ENCODE measurements around the gene SLC8A1. TPM values are rescaled to one million over a fixed set of nuclear protein-coding genes. Genes with fewer than 3 reads are reported as not detected.

SLC8A1 gene
- total RNA-seq, 1 donor from 2014 or later = 1.9 TPM

DNA sequence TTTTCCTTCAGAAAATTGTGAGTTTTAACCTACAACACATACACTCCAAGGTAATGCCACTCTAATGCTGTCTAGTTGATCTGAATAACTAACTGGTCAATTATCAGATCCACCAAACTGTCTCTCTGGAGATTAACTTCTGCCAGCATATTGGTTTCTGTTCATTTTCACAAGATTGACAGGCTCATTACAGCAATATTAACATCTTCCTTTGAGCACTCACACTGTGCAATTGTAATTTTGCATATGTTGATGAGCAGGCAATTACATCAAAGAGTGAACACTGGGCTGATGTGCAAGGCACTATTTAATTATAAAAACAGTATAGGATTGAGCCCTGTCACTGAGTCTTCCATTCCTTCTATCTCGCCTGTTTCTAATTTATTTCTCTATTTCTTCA, 197.3 kb downstream of the SLC8A1 start:
- peaks cover 2% of the 10 kb centered on the region for H3K9me3 Mint-ChIP-seq (ENCODE audit: unreplicated experiment)
- no peaks in the 10 kb centered on the region for H3K27me3 Mint-ChIP-seq (ENCODE audit: unreplicated experiment)
- DNase-seq = no peak
- no peak overlapping the region for H3K27ac Mint-ChIP-seq (ENCODE audit: unreplicated experiment)
- H3K36me3 Mint-ChIP-seq (ENCODE audit: unreplicated experiment) = no peaks in the 10 kb centered on the region
- H3K4me1 Mint-ChIP-seq (ENCODE audit: low read depth, unreplicated experiment) = peaks cover 21% of the 10 kb centered on the region
- TF ChIP-seq, protein P1, sequence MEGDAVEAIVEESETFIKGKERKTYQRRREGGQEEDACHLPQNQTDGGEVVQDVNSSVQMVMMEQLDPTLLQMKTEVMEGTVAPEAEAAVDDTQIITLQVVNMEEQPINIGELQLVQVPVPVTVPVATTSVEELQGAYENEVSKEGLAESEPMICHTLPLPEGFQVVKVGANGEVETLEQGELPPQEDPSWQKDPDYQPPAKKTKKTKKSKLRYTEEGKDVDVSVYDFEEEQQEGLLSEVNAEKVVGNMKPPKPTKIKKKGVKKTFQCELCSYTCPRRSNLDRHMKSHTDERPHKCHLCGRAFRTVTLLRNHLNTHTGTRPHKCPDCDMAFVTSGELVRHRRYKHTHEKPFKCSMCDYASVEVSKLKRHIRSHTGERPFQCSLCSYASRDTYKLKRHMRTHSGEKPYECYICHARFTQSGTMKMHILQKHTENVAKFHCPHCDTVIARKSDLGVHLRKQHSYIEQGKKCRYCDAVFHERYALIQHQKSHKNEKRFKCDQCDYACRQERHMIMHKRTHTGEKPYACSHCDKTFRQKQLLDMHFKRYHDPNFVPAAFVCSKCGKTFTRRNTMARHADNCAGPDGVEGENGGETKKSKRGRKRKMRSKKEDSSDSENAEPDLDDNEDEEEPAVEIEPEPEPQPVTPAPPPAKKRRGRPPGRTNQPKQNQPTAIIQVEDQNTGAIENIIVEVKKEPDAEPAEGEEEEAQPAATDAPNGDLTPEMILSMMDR (IDR thresholded peaks at IDR 0.05; ENCODE audit: partially characterized antibody, unreplicated experiment) = no peak
- peak overlapping the region; percentile 31 for H3K4me3 Mint-ChIP-seq (ENCODE audit: unreplicated experiment)

GRCh38 chr2:40251137-40251536, 200.8 kb downstream of the SLC8A1 start:
- H3K36me3 Mint-ChIP-seq (ENCODE audit: unreplicated experiment) = no peaks in the 10 kb centered on the region
- peaks cover 10% of the 10 kb centered on the region for H3K4me1 Mint-ChIP-seq (ENCODE audit: low read depth, unreplicated experiment)
- no peaks in the 10 kb centered on the region for H3K27me3 Mint-ChIP-seq (ENCODE audit: unreplicated experiment)
- H3K27ac Mint-ChIP-seq (ENCODE audit: unreplicated experiment) = no peak overlapping the region
- H3K4me3 Mint-ChIP-seq (ENCODE audit: unreplicated experiment) = no peak overlapping the region
- H3K9me3 Mint-ChIP-seq (ENCODE audit: unreplicated experiment) = peaks cover 2% of the 10 kb centered on the region
- no peak for DNase-seq
- TF ChIP-seq, protein P1 (IDR thresholded peaks at IDR 0.05; ENCODE audit: partially characterized antibody, unreplicated experiment) = no peak

GRCh38 chr2:40249577-40249976, 202.3 kb downstream of the SLC8A1 start:
- H3K4me1 Mint-ChIP-seq (ENCODE audit: low read depth, unreplicated experiment) = peaks cover 2% of the 10 kb centered on the region
- no peaks in the 10 kb centered on the region for H3K27me3 Mint-ChIP-seq (ENCODE audit: unreplicated experiment)
- no peaks in the 10 kb centered on the region for H3K36me3 Mint-ChIP-seq (ENCODE audit: unreplicated experiment)
- H3K9me3 Mint-ChIP-seq (ENCODE audit: unreplicated experiment) = no peaks in the 10 kb centered on the region
- H3K4me3 Mint-ChIP-seq (ENCODE audit: unreplicated experiment) = no peak overlapping the region
- TF ChIP-seq, protein P1 (IDR thresholded peaks at IDR 0.05; ENCODE audit: partially characterized antibody, unreplicated experiment) = no peak
- no peak for DNase-seq
- H3K27ac Mint-ChIP-seq (ENCODE audit: unreplicated experiment) = no peak overlapping the region

DNA sequence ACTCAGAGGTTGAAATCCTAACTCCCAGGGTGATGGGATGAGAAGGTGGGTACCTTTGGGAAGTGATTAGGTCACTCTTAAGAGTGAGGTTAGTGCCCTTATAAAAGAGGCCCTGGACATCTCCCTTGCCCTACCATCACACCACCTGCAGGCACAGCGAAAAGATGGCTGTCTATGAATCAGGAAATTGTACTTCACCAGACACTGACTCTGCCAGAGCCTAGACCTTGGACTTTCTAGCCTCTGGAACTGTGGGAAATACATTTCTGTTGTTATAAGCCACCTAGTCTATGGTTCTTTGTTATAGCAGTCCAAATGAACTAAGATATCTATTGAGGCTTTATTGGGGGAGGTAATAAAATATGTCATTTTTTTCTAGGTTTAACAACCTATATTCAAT, 203.6 kb downstream of the SLC8A1 start:
- Mint-ChIP-seq H3K4me3 (ENCODE audit: unreplicated experiment) (no peak overlapping the region), H3K4me1 (ENCODE audit: low read depth, unreplicated experiment) (peaks cover 2% of the 10 kb centered on the region), H3K27me3 (ENCODE audit: unreplicated experiment) (no peaks in the 10 kb centered on the region), H3K9me3 (ENCODE audit: unreplicated experiment) (no peaks in the 10 kb centered on the region), H3K27ac (ENCODE audit: unreplicated experiment) (no peak overlapping the region), H3K36me3 (ENCODE audit: unreplicated experiment) (no peaks in the 10 kb centered on the region)
- TF ChIP-seq, protein P1 (IDR thresholded peaks at IDR 0.05; ENCODE audit: partially characterized antibody, unreplicated experiment) = no peak
- no peak for DNase-seq

- peak; percentile 55 for DNase-seq
- Mint-ChIP-seq H3K27me3 (ENCODE audit: unreplicated experiment) (no peaks in the 10 kb centered on the region), H3K27ac (ENCODE audit: unreplicated experiment) (no peak overlapping the region), H3K4me1 (ENCODE audit: low read depth, unreplicated experiment) (no peaks in the 10 kb centered on the region), H3K36me3 (ENCODE audit: unreplicated experiment) (no peaks in the 10 kb centered on the region), H3K4me3 (ENCODE audit: unreplicated experiment) (no peak overlapping the region), H3K9me3 (ENCODE audit: unreplicated experiment) (no peaks in the 10 kb centered on the region)
- TF ChIP-seq, protein P1 (IDR thresholded peaks at IDR 0.05; ENCODE audit: partially characterized antibody, unreplicated experiment) = no peak
Observed at GRCh38 chr2:40244675-40245074, 207.2 kb downstream of the SLC8A1 start.
